PFSK-1 (cell line): Measurements from ENCODE around the gene FAM181A.

Experiments
- POLR2AphosphoS5 ChIP-seq: IDR thresholded peaks from 2 replicates; pipeline ENCODE4 v1.6.1; 2012; ENCODE audit warnings: low read depth, mild to moderate bottlenecking, control low read depth, low read length, moderate library complexity
- SIN3A ChIP-seq: IDR thresholded peaks from 2 replicates; pipeline ENCODE4 v1.6.1; 2012; ENCODE audit warnings: mild to moderate bottlenecking, low read length, moderate library complexity, borderline replicate concordance; ENCODE audit not compliant: insufficient read depth
- TAF1 ChIP-seq: IDR thresholded peaks from 2 replicates; pipeline ENCODE4 v1.6.1; 2012; ENCODE audit warnings: low read length, control low read depth, borderline replicate concordance; ENCODE audit not compliant: insufficient read depth
- TF ChIP-seq, protein P1 (sequence below), 2 experiments: IDR thresholded peaks; 2 replicates each; pipeline versions ENCODE4 v1.6.1 to v1.8.0; 2011 to 2012; ENCODE audit warnings: low read depth in 2 of 2, low read length in 2 of 2, control low read depth in 1 of 2, inconsistent platforms in 1 of 2, mild to moderate bottlenecking in 1 of 2, moderate library complexity in 1 of 2; ENCODE audit not compliant: insufficient read depth in 1 of 2

- TF ChIP-seq POLR2AphosphoS5: no peak
- TF ChIP-seq, protein P1, sequence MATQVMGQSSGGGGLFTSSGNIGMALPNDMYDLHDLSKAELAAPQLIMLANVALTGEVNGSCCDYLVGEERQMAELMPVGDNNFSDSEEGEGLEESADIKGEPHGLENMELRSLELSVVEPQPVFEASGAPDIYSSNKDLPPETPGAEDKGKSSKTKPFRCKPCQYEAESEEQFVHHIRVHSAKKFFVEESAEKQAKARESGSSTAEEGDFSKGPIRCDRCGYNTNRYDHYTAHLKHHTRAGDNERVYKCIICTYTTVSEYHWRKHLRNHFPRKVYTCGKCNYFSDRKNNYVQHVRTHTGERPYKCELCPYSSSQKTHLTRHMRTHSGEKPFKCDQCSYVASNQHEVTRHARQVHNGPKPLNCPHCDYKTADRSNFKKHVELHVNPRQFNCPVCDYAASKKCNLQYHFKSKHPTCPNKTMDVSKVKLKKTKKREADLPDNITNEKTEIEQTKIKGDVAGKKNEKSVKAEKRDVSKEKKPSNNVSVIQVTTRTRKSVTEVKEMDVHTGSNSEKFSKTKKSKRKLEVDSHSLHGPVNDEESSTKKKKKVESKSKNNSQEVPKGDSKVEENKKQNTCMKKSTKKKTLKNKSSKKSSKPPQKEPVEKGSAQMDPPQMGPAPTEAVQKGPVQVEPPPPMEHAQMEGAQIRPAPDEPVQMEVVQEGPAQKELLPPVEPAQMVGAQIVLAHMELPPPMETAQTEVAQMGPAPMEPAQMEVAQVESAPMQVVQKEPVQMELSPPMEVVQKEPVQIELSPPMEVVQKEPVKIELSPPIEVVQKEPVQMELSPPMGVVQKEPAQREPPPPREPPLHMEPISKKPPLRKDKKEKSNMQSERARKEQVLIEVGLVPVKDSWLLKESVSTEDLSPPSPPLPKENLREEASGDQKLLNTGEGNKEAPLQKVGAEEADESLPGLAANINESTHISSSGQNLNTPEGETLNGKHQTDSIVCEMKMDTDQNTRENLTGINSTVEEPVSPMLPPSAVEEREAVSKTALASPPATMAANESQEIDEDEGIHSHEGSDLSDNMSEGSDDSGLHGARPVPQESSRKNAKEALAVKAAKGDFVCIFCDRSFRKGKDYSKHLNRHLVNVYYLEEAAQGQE (IDR thresholded peaks at IDR 0.05; ENCODE audit: insufficient read depth in 1 of 2, low read depth in 2 of 2, low read length in 2 of 2): no peak
- no peak for TF ChIP-seq SIN3A
- TF ChIP-seq TAF1: no peak
These were observed 5.5 kb downstream of the FAM181A start for GRCh38 chr14:93932642-93933041.
